GM21576 (cell line): ENCODE results near the gene AUNIP.

Experiments
- ATAC-seq: cut with Tn5 transposase; IDR thresholded peaks from one replicate; pipeline ENCODE4 v1.9.1; 2021; ENCODE audit warnings: mild to moderate bottlenecking, moderate library complexity; ENCODE audit not compliant: unreplicated experiment

Gene AUNIP

GRCh38 chr1:25889470-25889869, 30.2 kb upstream of the AUNIP start:
- ATAC-seq = no peak

- ATAC-seq = no peak
Observed at GRCh38 chr1:25888426-25888987, 29.2 kb upstream of the AUNIP start.

DNA sequence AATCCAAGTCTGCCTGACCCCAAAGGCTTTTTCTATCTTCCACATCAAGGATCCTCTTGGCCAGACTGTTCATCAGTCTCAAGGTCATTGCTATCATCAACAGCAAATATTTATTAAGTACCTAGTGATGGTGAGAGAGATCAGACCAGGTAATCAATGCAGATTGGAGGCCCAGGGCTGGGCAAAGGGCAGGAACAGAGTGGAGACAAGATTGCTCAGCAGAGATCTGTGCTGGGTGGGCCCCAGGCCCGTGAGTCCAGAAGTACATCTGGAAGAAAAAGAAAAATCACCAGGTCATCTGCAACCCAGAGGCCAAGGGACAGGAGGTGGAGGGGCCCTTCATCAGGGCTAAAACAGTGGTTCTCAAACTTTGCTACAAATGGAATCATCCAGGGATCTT, 26.3 kb upstream of the AUNIP start:
- ATAC-seq = no peak

- no peak for ATAC-seq
Observed at GRCh38 chr1:25881266-25881665, 22.0 kb upstream of the AUNIP start.

- no peak for ATAC-seq
Observed at GRCh38 chr1:25880518-25880917, 21.3 kb upstream of the AUNIP start.

DNA sequence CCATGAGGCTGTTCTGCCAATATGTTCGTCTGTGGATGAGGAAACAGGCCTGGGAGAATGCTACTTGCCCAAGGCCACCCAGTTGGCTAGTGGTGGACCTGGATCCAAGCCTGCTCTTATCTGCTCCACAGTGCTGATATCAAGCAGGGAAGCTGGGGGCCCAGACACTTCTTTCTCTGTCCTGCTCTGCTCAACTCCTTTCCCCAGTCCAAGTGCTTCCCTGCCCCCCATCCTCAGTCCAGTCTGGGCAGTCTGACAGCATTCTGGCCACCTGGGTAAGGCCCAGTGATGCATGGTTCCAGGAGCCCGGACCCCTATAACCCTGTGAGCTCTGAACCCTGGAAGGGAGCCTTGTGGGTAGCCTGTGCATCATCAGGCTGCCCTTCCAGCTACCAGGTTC, 20.4 kb upstream of the AUNIP start:
- no peak for ATAC-seq

- no peak for ATAC-seq
Observed at GRCh38 chr1:25878690-25879089, 19.4 kb upstream of the AUNIP start.

DNA sequence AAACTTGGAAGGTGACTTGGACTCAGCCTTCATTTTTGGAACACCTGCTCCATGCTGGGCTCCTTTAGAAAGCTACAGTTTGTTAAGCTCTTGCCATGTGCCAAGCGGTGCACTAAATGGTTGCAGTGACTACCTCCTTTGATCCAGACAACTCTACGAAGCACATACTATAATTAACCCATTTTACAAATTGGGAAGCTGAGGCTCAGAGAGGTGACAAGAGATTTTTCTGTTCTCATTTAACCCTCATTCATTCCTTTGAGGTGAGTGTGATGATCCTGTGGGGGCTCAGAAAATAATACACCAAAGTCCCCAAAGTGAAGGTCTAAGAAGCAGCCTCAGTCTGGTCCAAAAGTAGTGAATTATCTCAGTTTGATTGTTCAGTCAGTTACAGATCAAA, 17.9 kb upstream of the AUNIP start:
- ATAC-seq = no peak

- no peak for ATAC-seq
Observed at GRCh38 chr1:25876693-25877077, 17.4 kb upstream of the AUNIP start.

DNA sequence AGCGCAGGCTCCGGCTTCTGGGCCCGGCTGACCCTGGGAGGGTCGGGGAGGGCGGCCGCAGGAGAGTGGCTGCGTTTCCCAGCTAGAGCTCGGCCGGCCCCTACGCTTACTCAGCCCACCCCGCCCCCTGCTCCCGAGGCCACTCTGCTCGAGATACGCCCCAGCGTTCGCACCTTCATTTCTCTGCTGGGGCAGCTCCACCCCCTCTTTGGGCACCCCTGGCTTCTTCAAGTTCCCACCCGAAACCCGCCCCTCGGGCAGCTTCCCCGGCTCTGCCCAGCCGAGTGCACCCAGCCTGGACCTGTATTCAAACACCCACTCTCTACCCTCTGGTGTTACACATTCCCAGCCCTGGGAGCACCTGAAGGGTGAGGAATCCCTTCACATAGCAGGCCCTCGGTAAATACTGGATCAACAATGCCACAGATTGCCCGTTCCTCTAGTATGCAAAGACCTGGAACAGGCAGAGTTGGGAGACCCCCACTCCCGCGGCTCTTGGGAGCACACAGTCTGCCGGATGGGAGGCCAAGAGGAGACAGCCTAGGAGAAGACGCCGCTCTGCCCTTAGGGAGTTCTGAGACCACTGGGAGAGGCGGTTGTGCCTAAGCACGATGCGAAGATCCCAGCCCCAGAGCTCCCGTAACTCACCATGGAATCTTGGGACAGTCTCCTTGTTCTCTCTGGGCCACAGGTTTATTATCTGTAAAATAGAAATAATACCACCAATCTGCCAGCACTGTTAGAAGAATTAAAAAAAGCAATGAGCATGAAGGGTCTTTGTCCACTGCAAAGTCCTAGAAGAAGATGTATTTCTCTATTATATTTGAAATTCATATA, 16.8 kb upstream of the AUNIP start:
- peak; percentile 13 for ATAC-seq

- ATAC-seq = peak; percentile 51
Observed at GRCh38 chr1:25875154-25875855, 16.0 kb upstream of the AUNIP start, which contains the start of gene PAQR7. PAQR7 (minus strand) TSS chr1:25875708; CDS start chr1:25863839, 11,869 bp downstream.

DNA sequence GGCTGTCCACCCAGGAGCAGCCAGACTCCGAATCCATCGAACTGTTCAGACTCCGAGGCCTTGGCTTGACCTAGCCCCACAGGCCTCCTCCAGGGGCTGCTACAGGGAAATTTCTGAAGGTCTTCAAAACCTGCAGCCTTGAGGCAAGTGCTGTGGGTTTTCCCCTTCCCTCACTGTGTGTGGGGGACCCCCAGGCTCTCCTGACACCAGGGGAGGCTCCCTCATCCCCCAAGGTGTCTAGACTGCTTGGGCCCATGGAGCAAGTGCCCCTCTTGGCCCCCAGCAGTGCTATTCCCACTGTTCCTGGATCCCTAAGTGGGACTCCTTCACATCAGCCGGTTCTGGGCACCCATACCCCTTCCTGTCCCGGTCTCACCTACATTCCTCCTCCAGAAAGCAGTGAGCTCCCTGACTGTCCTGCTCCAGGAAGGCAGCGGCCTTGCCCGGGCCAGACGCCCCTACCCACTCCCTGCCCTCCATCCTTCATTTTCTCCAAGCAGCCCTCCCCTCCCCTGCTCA, 15.4 kb upstream of the AUNIP start:
- peak; percentile 7 for ATAC-seq

DNA sequence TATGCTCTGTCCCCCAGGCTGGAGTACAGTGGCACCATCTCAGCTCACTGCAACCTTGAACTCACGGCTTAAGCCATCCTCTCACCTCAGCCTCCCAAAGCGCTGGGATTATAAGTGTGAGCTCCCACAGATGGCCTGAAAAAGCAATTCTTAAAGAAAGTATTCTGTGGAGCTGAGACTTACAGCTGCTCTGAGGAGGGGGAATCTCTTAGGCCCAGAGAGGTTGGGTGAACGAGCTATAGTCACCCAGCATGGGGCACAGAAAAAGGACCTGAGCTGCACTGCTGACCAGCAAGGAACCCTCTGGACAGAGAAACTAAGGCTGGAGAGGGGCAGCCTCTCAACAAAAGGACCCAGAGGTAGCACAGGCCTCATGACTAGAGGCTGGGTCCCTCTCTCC, 15.0 kb upstream of the AUNIP start:
- ATAC-seq = no peak

- no peak for ATAC-seq
Observed at GRCh38 chr1:25873120-25873519, 13.9 kb upstream of the AUNIP start.

- ATAC-seq = no peak
Observed at GRCh38 chr1:25872713-25873112, 13.5 kb upstream of the AUNIP start.

DNA sequence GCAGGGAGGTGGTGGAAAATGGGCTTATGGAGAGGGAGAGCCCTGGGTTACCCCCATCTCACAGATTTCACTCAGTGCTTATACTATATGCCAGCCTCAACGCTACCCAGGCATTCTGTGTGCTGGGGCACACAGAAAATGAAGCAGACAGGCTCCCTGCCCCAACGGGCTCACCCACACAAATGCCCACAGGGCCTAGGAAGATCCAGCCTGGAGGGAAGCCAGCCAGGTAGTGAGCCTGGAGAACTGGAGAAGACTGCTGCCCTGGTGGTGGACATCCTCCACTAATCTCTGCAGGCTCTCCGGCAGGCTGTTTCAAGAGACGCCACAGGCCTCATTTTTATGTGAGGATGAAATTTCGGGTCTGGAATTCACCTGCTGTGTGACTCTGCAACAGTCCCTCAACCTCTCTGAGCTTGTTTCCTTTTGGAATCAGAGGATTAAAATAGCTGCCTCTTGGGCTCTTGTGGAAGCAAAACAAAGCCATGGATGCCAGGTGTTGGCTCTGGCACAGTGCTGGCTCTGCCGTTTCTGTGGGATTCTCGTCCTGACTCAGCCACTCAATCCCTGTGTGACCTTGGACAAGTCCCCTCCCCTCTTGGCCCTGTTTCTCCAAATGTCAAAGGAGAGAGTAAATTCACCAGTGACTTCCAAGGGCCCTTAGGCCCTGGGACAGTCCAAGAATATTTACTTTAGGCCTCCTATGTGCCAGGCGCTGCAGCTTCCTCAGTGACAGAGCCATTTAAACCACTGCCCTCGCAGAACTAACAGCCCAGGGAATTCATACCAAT, 12.6 kb upstream of the AUNIP start:
- no peak for ATAC-seq

- no peak for ATAC-seq
Observed at GRCh38 chr1:25871086-25871703, 11.9 kb upstream of the AUNIP start.

- no peak for ATAC-seq
Observed at GRCh38 chr1:25870614-25871013, 11.4 kb upstream of the AUNIP start.

GRCh38 chr1:25869909-25870606, 10.8 kb upstream of the AUNIP start:
- ATAC-seq = no peak
